GM18951 (cell line): ENCODE data around the gene KMO.

Experiments used
- POLR2A ChIP-seq: IDR thresholded peaks from 4 replicates; pipeline ENCODE4 v1.6.1; 2011; ENCODE audit warnings: mild to moderate bottlenecking; ENCODE audit not compliant: insufficient read length, insufficient read depth; ENCODE audit errors: extremely low read depth
- in situ Hi-C: fragments of 300-500 bp; cut with MboI; formaldehyde crosslinking; loops from one replicate; pipeline ENCODE4 v1.12.0; 2022; ENCODE audit warnings: low sequenced_read_pairs, mixed read lengths, inconsistent platforms; ENCODE audit not compliant: unreplicated experiment

KMO gene

GRCh38 chr1:241521718-241522117 lies 10.5 kb upstream of the KMO start:
- in situ Hi-C loops: no loop called here
- no peak for TF ChIP-seq POLR2A

DNA sequence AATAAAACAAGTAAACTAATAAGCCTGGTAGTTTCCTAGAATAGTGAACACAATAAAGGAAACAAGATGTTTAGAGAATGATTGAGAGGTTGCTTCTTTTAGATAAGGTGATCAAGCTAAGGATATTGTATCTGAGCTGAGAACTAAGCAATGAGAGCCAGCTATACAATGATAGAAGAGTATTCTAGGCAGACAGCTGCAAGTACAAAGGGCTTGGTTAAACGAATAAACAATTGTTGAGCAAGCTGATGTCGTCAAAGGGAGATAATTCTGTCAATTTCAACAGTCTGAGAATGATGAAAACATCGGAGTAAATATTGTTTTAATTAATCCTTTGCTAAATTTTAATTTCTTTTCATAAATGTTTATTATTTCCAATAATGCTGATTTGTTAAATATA lies 7.2 kb upstream of the KMO start:
- no peak for TF ChIP-seq POLR2A
- in situ Hi-C loops: loop anchor here (25.0 kb wide), 1 partner anchor 312 kb away; the partner anchor contains the start of gene EXO1

GRCh38 chr1:241527146-241527545 lies 5.0 kb upstream of the KMO start:
- in situ Hi-C loops: loop anchor here (25.0 kb wide), 1 partner anchor 310 kb away; the partner anchor contains the start of gene EXO1
- TF ChIP-seq POLR2A: no peak

DNA sequence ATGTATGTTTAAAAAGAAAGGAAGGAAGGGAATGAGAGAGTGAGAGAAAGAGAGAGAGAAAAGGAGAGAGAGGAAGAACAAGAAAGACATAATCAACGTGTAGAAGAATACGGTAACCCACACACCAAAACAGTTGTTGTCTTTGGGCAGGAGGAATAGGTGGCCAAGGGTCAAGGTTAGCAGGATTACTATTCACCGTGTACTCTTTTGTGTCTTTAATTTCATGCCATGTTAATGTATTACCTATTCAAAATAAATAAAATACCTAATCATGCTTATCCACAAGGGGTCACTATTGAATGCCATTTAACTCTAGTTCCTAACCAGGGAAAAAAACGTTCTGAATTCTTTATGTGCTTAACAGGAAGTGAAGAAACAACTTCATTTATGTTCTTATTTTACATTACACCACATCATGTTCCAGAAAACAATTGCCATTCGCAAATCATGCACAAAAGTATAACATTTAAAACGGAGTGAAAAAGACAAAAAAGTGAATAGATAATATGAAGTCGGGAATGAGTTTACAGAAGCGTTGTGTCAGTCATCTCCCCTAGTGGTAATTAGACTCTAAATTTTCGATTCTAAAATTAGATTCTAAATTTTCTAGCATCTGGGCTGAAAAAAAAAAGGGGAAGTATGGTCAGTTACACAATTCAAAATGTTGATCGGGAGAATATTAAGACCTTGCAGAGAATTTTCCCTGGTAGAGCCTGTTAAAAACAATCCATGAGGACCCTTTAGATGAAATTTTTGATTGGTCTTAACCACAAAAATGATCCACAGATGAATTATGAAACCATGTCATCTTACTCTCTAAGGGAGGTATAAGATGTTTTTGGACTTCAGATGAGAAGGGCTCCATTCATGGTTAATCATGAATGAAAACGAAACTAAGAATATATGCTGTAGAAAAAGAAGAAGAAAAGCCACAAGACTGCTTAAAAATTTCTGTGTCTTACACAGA lies 700 bp upstream of the KMO start:
- TF ChIP-seq POLR2A: peak; percentile 6
- in situ Hi-C loops: loop anchor here (25.0 kb wide), 1 partner anchor 306 kb away; the partner anchor contains the start of gene EXO1

GRCh38 chr1:241532864-241533263 lies 686 bp downstream of the KMO start:
- in situ Hi-C loops: loop anchor here (25.0 kb wide), 1 partner anchor 304 kb away; the partner anchor contains the start of gene EXO1
- TF ChIP-seq POLR2A: peak; percentile 44

GRCh38 chr1:241533326-241534115 lies 1.3 kb downstream of the KMO start:
- TF ChIP-seq POLR2A: no peak
- in situ Hi-C loops: loop anchor here (25.0 kb wide), 1 partner anchor 304 kb away; the partner anchor contains the start of gene EXO1

DNA sequence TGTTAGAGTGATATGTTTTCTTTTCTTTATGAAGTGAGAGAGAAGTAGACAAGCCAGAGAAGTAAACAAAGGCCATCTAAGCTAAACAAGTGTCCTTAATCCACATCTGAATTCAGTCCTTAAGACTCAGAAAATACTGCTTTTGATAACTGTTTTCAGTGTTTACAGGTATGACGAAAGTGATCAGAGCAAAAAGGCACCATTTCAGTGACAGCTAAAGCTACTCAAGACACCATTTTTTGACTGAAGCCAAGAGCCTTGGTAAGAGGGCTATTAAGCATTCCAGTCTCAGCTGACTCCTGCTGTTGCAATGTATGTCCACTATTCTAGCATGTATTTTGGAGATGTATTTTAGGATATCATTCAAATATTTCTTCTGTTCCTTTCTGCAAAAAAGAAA lies 4.1 kb downstream of the KMO start:
- no peak for TF ChIP-seq POLR2A
- in situ Hi-C loops: loop anchor here (25.0 kb wide), 1 partner anchor 301 kb away; the partner anchor contains the start of gene EXO1

GRCh38 chr1:241536969-241537368 lies 4.8 kb downstream of the KMO start:
- TF ChIP-seq POLR2A: no peak
- in situ Hi-C loops: loop anchor here (25.0 kb wide), 1 partner anchor 300 kb away; the partner anchor contains the start of gene EXO1

DNA sequence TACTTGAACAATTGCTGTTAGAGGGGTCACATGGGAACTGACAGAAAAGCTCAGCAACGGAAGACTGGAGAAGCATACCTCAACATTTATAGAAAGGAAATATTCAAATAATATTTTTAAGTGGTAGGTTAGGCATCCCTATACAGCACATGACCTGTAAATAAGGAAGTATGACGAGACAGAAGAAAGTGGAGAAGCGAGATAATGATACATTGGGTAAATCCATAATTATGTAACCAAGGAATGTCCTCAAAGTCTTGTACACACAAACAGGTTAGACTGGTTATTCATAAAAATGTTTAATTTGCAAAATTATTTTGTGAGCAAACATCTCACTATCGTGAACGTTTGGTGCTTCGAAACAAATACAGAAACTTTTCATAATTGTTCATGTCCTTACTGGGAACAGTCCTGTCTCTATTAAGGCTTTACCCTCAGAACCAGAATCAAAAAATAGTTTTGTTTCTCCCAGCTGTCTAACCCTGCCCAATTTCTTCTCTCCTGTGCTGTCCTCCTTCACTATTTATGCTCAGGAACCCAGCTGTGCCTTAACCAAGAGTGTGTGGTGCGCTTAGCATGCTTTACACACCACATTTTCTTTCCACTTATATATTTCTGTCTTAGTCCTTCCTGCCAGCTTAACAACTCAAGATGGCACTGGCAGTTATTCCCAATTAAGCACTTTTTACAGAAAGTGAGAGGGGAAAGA lies 10.2 kb downstream of the KMO start:
- in situ Hi-C loops: loop anchor here (25.0 kb wide), 1 partner anchor 295 kb away; the partner anchor contains the start of gene EXO1
- no peak for TF ChIP-seq POLR2A

GRCh38 chr1:241548008-241548407 lies 15.8 kb downstream of the KMO start:
- TF ChIP-seq POLR2A: no peak
- in situ Hi-C loops: loop anchor here (25.0 kb wide), 1 partner anchor 289 kb away; the partner anchor contains the start of gene EXO1

GRCh38 chr1:241550318-241550717 lies 18.1 kb downstream of the KMO start:
- in situ Hi-C loops: no loop called here
- no peak for TF ChIP-seq POLR2A
